Fibroblast of lung (primary cell): ENCODE data around the gene PCTP. TPM values are rescaled to one million over a fixed set of nuclear protein-coding genes. Genes with fewer than 3 reads are reported as not detected.

ENCODE experiments used
- DNase-seq, 2 donors: peaks; one replicate each; pipeline versions ENCODE4 v3.0.0 to v3.0.0-alpha.2; 2010; ENCODE audit warnings: low read depth in 2 of 2
- H2AFZ ChIP-seq: 2 replicates; pipeline ENCODE4 v1.5.1; 2012; ENCODE audit warnings: low read length, control low read depth, inconsistent platforms
- H3K27ac ChIP-seq: 2 replicates; pipeline ENCODE4 v1.5.1; 2011; ENCODE audit warnings: low read length, control low read depth; ENCODE audit not compliant: insufficient read depth
- H3K27me3 ChIP-seq: 2 replicates; pipeline ENCODE4 v1.5.1; 2011; ENCODE audit warnings: mild to moderate bottlenecking, low read length; ENCODE audit not compliant: control insufficient read depth, insufficient read depth
- H3K36me3 ChIP-seq: 2 replicates; pipeline ENCODE4 v1.5.1; 2011; ENCODE audit warnings: low read length; ENCODE audit not compliant: control insufficient read depth, insufficient read depth
- H3K4me1 ChIP-seq: 2 replicates; pipeline ENCODE4 v1.5.1; 2011; ENCODE audit warnings: low read length; ENCODE audit not compliant: control insufficient read depth, insufficient read depth; ENCODE audit errors: extremely low read depth
- H3K4me2 ChIP-seq: 2 replicates; pipeline ENCODE4 v1.5.1; 2011; ENCODE audit warnings: low read length, control low read depth; ENCODE audit not compliant: insufficient read depth; ENCODE audit errors: extremely low read depth
- H3K4me3 ChIP-seq, 4 experiments: fragments of 200-600 bp in 1 of 4; sonication (generic) in 1 of 4; replicated peaks in 1 of 4; 2 replicates each; pipeline ENCODE4 v1.5.1; 2011 to 2016; ENCODE audit warnings: low read length in 4 of 4, low read depth in 3 of 4, mild to moderate bottlenecking in 3 of 4, control low read depth in 2 of 4, inconsistent platforms in 1 of 4, mixed read lengths in 1 of 4; ENCODE audit not compliant: insufficient read depth in 1 of 4; ENCODE audit errors: control extremely low read depth in 1 of 4
- H3K79me2 ChIP-seq: 2 replicates; pipeline ENCODE4 v1.5.1; 2012; ENCODE audit warnings: mild to moderate bottlenecking, low read length, inconsistent platforms; ENCODE audit not compliant: control insufficient read depth, insufficient read depth
- H3K9ac ChIP-seq: 2 replicates; pipeline ENCODE4 v1.5.1; 2011; ENCODE audit warnings: mild to moderate bottlenecking, low read length, control low read depth; ENCODE audit not compliant: insufficient read depth
- H3K9me3 ChIP-seq: 2 replicates; pipeline ENCODE4 v1.5.1; 2012; ENCODE audit warnings: low read depth, low read length; ENCODE audit not compliant: control insufficient read depth, insufficient read depth
- H4K20me1 ChIP-seq: 2 replicates; pipeline ENCODE4 v1.5.1; 2011; ENCODE audit warnings: low read length; ENCODE audit not compliant: control insufficient read depth, insufficient read depth; ENCODE audit errors: extremely low read depth
- EZH2 ChIP-seq: IDR thresholded peaks from 2 replicates; pipeline ENCODE4 v1.5.1; 2012; ENCODE audit warnings: low read length, control low read depth, mild to moderate bottlenecking; ENCODE audit errors: missing control alignments
- polyA plus RNA-seq, 2 donors: library from polyadenylated mRNA; depleted of rRNA in 1 of 2; stranded (reverse) in 1 of 2; unstranded in 1 of 2; fragments of >200 nt; gene quantifications; 2 replicates each; pipeline ENCODE4 v1.2.1, GENCODE V29; 2011 to 2012; ENCODE audit warnings: missing spikeins in 1 of 2
- total RNA-seq: library from RNA; depleted of rRNA; stranded (reverse); fragments of >200 nt; gene quantifications from 2 replicates; pipeline ENCODE4 v1.2.1, GENCODE V29; 2014
- TF ChIP-seq, protein P1 (sequence below), 2 donors: IDR thresholded peaks in 1 of 2; conservative IDR thresholded peaks in 1 of 2; 1 replicate in 1 of 2; 2 replicates in 1 of 2; pipeline ENCODE4 v1.5.1; 2011 to 2012; ENCODE audit warnings: low read length in 2 of 2, control low read depth in 1 of 2, inconsistent platforms in 1 of 2, low read depth in 1 of 2, mild to moderate bottlenecking in 1 of 2

Gene PCTP
- total and polyA plus RNA-seq, 2 donors (not counting 1 experiment from before 2014, with no cell fraction given), result 20.4 to 20.6 TPM

DNA sequence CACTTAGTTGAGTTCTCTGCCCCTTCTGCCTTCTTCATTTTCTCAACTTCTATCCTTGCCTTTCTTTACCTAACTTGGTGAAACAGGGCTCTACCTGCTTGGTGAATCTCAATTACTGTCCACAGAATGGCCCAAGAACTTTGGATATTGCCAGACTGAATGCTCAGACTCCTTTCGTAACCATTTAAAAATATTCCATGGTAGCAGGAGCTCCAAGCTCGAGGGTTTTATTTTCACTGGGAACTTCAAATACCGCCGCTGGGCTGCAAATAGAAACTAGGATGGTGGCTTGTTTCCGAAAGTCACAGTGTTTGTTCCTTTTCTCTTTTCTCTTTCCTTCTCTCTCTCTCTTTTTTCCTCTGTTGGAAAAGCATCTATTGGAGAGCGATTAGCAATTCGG, 41.4 kb upstream of the PCTP start:
- no peak for TF ChIP-seq EZH2
- TF ChIP-seq, protein P1, sequence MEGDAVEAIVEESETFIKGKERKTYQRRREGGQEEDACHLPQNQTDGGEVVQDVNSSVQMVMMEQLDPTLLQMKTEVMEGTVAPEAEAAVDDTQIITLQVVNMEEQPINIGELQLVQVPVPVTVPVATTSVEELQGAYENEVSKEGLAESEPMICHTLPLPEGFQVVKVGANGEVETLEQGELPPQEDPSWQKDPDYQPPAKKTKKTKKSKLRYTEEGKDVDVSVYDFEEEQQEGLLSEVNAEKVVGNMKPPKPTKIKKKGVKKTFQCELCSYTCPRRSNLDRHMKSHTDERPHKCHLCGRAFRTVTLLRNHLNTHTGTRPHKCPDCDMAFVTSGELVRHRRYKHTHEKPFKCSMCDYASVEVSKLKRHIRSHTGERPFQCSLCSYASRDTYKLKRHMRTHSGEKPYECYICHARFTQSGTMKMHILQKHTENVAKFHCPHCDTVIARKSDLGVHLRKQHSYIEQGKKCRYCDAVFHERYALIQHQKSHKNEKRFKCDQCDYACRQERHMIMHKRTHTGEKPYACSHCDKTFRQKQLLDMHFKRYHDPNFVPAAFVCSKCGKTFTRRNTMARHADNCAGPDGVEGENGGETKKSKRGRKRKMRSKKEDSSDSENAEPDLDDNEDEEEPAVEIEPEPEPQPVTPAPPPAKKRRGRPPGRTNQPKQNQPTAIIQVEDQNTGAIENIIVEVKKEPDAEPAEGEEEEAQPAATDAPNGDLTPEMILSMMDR (conservative IDR thresholded peaks at IDR 0.05 in 1 of 2, IDR thresholded peaks at IDR 0.05 in 1 of 2; ENCODE audit: low read depth in 1 of 2, low read length in 2 of 2), result no peak
- Histone ChIP-seq H3K79me2 (no peaks in the 10 kb centered on the region), H3K36me3 (no peaks in the 10 kb centered on the region), H3K4me1 (peaks cover 8% of the 10 kb centered on the region), H3K9me3 (no peaks in the 10 kb centered on the region), H3K9ac (no peak overlapping the region), H3K27ac (no peak overlapping the region), H2AFZ (no peak overlapping the region), H3K4me2 (no peak overlapping the region), H3K4me3 (no peak overlapping the region), H4K20me1 (no peaks in the 10 kb centered on the region), H3K27me3 (no peaks in the 10 kb centered on the region)
- no peak for DNase-seq

DNA sequence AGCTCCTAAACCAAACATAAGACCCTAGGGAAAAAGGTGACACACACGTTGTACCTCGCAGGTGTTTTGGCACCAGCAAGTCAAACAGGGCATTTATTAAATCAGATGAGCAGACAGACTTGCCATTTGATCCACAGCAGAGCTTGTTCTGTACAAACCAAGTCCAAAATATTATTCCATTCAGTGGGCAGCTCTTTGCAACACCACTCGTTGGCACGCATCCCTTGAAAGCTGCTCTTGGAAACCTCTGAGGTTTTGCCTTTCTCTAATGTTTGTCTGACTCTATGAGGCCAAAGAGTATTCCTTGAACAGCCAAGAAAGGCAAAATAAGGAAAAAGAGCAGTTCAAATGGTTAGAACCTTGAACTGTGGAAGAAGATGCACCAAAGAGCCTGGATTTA, 40.9 kb upstream of the PCTP start:
- H3K9me3 ChIP-seq, result no peaks in the 10 kb centered on the region
- H4K20me1 ChIP-seq, result no peaks in the 10 kb centered on the region
- no peak overlapping the region for H3K27ac ChIP-seq
- H2AFZ ChIP-seq, result no peak overlapping the region
- H3K4me2 ChIP-seq, result no peak overlapping the region
- no peaks in the 10 kb centered on the region for H3K79me2 ChIP-seq
- H3K36me3 ChIP-seq, result no peaks in the 10 kb centered on the region
- H3K4me3 ChIP-seq, result no peak overlapping the region
- no peak overlapping the region for H3K9ac ChIP-seq
- TF ChIP-seq, protein P1 (conservative IDR thresholded peaks at IDR 0.05 in 1 of 2, IDR thresholded peaks at IDR 0.05 in 1 of 2; ENCODE audit: low read depth in 1 of 2, low read length in 2 of 2), result no peak
- no peak for TF ChIP-seq EZH2
- no peak for DNase-seq
- no peaks in the 10 kb centered on the region for H3K27me3 ChIP-seq
- H3K4me1 ChIP-seq, result peaks cover 8% of the 10 kb centered on the region

DNA sequence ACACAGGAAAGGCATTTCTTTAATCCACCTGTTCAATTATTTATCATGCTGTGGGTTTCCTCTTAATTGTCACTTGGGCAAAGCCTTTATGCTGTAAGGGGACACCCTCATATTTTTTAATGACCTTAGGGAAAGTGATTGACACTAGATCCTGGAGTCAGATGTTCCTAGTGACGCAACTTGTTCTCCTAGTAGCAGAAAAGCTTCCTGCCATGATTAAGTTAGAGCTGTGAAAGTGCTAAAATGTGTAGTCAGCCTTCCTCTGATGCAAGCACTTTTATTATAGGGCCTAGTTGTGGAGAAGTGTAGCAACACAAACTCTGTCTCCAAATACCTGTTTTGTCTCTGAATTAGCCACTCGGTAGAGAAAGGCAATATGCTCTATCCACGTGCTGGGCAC, 40.4 kb upstream of the PCTP start:
- Histone ChIP-seq H4K20me1 (no peaks in the 10 kb centered on the region), H3K4me2 (no peak overlapping the region), H3K27ac (no peak overlapping the region), H3K9me3 (no peaks in the 10 kb centered on the region), H3K9ac (no peak overlapping the region), H3K36me3 (no peaks in the 10 kb centered on the region), H3K79me2 (no peaks in the 10 kb centered on the region), H3K4me3 (no peak overlapping the region), H3K4me1 (peaks cover 8% of the 10 kb centered on the region), H3K27me3 (no peaks in the 10 kb centered on the region), H2AFZ (no peak overlapping the region)
- TF ChIP-seq, protein P1 (conservative IDR thresholded peaks at IDR 0.05 in 1 of 2, IDR thresholded peaks at IDR 0.05 in 1 of 2; ENCODE audit: low read depth in 1 of 2, low read length in 2 of 2), result no peak
- DNase-seq, result peak in 1 of 2 donors; percentile 43
